Measurements from ENCODE around the gene PRKAG2.
A peak's percentile ranks its signal among the peaks of the same experiment; 100 is the strongest.

Gene PRKAG2

DNA sequence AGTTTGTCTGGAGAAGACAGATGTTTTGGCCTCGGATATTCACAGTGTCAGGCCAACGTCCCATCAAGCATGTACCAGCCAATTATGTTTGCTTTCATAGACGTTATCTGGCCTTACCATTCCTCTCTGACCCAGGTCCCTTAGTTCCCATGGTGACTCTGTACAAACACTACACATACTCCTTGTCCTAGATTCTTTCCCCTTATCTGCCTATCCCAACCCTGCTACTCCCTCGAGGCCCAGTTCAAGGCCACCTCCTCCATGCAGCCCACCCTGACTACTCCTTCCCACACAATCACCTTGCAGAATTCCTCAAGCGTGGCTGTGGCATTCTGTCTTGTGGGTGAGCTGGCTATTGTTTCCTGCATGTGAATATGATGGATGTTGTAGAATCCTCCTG lies 155.2 kb downstream of the PRKAG2 start:
- DNase-seq: no peak

DNA sequence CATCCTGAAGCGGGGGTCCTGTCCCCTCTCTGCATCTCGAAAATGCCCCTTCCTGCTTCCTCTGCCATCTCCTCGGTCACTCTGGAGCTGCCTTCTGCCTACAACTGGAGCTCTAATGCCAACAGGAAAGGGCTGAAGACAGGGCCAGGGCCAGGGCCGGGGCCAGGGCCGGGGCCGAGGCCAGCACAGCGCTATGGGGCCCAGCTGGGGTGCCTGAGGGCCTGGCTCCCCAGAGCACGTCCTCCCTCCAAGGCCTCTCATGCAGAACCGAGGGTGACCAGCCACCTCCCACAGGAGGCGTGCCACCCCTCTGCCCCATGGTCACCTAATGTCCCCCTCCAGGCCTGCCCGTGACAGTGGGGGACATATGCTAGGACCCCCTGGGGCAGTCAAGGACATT lies 155.7 kb downstream of the PRKAG2 start:
- DNase-seq: no peak

DNA sequence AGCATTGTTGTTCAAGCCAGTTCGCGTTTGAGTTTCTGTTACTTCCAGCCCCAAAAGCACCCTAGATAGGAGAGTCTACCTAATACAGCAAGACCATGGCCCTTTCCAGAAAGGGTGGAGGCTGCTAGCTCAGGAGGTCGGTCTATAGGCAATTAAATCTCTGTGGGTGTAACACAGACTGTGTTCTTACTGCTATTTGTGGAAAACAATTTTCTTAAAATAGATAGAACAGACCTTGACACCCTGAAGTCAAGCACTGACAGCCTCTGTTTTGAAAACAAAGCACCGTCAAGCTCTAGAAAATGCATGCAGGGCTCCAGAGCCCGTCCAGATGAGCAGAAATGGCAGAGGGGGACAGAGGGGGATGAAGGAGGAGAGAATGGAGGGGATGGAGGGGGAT lies 156.6 kb downstream of the PRKAG2 start:
- DNase-seq: no peak

DNA sequence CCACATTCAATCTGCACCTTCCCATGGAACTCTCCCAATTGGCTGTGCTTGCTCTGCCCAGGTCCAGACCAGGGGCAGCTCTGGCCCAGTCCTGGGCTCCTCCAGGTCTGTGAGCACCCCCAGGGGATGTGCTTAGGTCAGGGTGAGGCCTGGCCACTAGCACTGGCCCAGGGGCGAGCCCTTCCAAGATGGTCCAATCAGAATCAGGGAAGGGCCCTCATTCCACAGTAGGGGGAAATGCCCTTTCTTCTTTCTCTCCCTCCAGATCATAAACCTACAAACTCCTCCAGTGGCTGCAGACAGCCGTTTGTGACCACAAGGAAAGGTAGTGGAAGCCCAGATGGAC lies 157.0 kb downstream of the PRKAG2 start:
- no peak for DNase-seq

DNA sequence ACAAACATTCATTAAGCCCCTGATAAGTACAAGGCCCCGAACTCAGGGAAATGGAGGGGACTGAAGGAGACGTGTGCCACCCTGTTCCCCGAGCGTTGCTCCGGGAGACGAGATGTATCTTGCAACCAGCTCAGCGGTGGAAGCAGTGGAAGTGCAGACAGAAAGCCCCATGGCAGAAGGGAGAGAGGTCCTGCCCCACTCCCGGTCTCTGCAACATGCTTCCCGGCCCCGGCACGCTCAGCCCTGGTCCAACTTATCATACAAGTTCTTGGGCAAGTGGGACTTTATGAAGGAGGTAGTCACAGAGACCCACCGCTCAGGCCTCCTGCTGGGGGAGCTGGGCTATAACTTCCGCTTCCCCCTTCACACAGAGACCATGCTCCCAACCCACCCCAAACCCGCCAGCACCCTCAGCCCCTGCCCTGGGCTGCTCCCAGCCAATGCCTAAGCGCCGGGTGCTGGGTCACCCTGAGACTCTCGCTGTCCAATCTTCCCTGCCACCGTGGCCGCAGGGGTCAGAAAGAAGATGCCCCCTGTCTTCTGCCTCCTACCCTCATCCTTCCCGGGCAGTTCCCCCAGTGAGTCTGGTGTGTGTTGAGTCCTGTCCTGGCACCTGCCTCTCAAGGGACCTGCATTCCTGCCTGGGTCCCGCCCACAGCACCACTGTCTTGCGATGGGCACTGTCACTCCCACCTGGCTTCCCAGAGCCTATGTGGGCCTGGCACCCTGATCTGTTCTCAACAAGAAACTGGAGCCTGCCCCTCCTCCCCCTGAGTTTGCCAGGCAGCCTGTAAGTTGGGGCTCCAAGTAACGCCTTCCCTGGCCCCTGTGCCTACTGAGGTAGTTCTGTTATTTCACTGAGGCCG lies 157.7 kb downstream of the PRKAG2 start:
- no peak for DNase-seq

DNA sequence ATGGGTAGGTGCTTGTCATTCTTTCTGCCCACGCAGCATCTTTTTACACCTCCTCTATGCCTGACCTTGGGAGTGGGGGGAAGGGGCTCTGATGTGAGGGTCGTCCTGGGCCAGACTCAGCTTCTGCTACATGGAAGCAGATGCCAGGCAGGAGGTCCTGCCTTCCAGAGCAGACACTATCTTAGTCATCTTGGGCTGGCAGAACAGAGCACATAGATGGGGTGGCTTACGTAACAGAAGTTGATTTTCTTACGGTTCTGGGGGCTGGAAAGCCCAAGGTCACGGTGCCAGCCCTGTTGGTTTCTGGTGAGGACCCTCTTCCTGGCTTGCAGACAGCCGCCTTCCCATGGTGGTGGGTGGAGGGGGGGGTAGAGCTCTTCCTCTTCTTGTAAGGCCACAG lies 159.0 kb downstream of the PRKAG2 start:
- DNase-seq: no peak

DNA sequence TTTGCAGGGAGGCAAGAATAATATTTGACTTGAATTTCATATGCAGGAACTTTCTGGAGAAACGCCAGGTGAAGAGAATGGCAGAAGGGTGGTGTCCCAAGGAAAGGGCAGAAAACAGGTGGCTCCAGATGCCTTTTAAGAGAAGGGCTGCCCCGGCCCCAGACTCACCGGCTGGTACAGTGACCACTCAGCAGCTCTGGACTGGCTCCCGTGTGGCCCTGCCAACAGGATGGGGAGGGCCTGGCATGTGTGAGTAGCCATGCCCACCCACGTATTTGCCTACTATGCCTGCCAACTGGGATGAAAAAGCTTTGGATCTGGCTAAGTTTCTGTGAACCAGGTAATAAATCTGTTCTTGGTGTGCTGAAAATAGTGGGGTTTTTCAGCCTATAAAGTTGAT lies 159.5 kb downstream of the PRKAG2 start:
- DNase-seq: peak in 1 of 2 donors; percentile 16

DNA sequence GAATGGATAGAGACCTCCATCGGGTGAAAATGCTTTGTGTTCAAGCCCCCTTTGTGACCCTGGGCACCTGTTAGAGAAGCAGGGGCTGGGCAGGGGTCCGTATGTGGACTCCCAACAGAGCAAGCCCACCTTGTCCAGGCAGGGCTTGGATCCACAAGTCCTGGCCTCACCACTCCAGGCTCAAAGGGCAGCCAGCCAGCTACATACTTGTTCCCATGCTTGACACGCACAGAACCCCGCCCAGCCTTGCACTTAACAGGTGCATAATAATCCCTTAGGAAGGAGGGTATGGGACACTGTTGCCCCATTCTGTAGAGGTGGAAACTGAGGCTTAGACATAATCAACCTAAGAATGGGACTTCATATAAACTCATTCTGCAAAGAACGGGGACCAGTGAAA lies 160.6 kb downstream of the PRKAG2 start:
- no peak for DNase-seq

DNA sequence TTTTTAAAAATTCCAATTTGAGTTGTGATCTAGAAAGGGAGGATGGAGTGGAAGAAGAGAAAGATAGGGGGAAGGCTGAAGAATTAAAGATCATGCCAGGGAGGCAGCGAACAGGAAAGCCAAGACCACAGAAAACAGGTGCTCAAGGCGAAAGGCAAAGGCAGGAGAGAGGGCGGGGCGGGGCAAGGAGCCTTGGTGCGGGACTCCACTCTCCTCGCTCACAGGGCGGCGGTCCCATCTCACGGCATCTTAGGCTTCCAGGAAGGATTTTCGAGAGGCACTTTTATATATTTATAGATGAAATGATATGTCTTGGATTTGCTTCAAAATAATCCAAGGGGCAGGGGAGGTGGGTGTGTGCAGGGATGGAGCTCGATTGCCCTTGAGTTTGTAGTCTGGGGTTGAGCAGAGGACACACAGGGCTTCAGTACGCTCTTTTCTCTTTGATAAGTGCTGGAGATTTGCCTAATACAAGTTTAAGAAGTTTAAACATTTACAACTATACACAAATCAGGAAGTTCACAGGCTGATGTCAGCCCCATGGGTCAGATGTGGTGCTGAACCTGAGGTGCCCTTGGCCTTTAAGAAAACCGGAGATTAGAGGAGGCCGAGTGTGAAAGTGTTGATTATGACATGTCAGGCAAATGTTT lies 161.1 kb downstream of the PRKAG2 start:
- DNase-seq: no peak

DNA sequence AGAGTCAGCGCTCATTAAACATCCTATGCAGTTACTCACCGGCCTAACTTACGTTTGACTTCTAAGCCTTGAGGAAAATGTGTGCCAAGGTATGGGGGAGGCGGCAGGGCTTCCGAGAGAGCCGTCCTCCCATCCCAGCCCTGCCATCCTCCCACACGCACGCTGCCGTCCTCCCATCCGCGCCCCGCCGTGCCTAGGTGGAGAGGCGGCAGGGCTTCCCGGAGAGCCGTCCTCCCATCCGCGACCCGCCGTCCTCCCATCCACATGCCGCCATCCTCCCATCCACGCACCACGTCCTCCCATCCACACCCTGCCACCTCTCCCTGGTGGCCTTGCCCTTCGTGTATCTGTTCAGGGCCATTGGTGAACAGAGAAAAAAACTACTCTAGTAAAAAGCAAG lies 162.7 kb downstream of the PRKAG2 start:
- no peak for DNase-seq

DNA sequence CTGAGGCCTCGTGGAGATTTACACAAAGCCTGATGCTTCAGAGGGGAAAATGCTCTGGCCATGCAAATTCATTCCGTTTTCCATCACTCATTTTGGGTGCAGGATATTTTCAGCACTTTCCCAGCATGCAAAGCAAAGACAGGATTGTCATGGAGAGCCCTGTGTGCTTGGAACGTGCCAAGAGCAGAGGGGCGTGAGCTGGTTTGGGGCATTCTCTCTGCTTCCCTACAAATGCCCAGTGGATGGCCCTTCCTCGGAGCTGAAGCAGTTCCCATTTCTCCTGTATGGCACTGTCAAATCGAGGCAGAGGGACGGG lies 164.1 kb downstream of the PRKAG2 start:
- no peak for DNase-seq

DNA sequence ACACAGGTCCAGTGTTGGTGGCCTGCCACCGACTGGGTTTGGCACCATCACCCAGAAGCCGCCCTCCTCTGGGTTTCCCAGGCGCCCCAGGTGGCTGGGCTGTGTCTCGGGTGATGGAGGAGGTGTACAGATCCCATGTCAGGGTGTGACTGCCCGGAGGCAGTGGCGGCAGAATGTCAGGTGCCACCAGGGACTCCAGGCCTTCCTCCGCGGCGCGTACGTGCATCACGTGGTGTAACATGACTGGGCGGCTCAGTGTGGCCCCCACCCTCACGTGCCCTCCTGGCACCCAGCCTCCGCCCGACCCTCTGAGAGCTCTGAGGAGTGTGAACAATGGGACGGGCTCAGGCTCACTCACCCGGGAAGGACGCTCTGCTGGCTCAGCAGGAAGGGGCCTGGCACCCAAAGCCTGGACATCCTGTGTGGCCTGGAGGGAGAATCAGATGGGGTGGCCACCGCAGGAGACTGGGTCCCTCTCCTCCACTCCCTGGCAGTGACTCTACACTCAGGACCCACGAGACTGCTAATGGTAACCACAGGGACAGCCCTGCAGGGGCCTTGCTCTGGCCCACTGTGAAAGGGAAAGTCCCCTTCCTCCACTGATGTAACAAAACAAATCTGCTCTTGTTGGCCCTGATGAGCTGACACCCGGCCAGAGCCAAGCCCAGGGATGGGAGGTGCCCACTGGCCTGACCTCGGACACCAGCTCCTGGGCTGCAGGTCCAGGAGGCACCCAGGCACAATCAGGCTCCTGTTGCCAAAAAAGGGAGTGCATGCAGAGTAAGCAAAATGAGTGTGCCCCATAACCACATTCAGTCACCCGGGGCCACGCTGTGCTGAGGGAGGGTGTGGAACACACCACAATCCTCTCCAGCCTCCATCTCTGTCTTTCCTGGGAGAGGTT lies 164.8 kb downstream of the PRKAG2 start:
- no peak for DNase-seq

DNA sequence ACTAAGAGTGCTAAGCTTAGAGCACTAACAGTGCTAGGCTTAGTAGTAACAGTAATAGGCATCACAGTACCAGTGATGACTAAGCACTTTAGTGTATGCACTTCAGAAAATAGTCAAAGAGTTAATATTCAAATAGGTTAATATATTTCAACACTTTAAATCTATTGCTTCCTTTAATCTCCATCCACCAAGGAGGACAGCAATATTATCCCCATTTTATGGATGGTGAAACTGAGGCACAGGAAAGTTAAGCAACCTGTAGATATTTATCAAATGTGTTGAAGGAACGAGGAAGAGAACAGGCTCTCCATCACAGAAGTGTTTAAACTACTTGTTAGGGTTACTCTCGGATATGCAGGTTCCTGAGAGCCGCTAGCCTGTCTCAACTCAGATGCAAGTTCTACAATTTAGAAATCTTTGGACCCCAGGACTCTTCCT lies 165.5 kb downstream of the PRKAG2 start:
- no peak for DNase-seq

DNA sequence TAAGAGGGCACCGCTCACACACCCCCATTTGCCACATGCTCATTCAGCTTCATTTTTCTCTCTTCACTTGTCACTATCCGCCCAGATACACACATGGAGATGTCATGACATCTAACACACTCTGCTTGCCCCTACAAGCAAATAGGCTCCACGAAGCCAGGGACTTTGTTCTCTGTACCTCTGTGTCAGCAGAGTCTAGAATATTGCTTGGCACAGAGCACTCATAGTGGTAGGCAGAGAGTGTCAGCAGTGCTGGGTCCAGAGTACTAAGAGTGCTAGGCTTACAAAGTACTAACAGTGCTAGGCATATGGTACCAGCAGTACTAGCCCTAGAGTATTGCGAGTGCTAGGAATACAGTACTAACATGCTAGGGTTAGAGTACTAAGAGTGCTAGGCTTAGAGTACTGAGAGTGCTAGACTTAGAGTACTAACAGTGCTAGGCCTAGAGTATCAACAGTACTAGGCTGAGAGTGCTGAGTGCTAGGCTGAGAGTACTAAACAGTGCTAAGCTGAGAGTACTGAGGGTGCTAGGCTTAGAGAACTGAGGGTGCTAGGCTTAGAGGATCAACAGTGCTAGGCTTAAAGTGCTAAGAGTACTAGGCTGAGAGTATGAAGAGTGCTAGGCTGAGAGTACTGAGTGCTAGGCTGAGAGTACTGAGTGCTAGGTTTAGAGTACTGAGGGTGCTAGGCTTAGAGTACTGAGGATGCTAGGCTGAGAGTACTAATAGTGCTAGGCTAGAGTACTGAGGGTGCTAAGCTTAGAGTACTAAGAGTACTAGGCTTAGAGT lies 166.1 kb downstream of the PRKAG2 start:
- DNase-seq: no peak

DNA sequence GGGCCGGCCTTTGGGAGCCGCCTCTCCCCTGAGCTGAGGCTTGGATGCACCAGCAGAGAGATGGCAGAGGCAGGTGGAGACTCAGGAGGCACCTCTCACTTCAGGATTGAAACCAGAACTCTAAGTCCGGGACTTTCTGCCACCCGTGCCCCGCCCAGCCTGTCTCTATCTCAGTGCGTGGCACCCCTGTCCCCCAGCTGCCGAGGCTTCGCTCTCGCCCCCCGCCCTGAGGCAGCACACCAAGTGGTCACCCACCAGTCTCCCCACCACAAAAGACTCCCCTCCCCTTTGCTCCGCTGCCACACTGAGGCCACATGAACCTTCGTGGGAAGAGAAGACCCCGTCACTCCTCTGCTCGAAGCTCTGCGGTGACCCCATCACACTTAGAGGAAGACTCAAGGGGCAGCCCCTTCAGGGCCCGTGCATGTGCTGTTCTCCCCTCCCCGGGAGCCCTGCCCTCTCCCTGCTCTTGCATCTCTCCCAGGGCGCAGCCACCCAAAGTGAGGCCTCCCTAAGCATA lies 166.7 kb downstream of the PRKAG2 start:
- DNase-seq: no peak

DNA sequence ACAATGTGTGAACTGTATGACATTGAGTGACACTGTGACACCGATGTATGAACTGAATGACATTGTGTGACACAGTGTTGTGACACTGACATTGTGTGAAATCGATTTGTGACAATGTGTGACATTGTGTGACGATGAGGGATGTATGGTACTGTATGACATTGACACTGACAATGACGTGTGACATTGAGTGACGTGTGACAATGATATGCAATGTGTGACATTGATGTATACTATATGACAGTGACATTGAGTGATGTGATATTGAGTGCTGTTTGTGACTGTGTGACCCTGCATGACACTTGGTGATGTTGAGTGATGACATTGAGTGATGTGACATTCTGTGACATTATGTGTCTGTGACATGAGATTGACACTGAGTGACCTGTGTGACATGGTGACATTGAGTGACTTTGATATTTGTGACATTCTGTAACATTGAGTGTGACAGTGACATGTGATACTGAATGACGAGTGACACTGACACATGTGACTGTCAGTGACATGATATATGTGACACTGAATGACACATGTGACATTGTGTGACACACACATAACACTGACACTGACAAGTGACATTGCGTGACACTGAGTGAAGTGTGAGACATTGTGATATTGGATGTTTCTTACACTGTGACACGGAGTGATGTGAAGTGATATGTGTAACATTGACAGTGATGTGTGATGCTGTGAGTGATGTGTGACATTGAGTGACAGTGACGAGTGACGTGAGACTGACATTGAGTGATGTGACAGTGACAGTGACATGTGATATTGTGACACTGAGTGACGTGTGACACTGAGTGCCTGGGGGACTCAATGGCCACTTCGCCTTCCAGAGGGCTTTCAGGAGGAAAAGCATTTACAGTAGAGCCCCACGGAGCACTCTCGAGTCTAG lies 167.5 kb downstream of the PRKAG2 start:
- no peak for DNase-seq

DNA sequence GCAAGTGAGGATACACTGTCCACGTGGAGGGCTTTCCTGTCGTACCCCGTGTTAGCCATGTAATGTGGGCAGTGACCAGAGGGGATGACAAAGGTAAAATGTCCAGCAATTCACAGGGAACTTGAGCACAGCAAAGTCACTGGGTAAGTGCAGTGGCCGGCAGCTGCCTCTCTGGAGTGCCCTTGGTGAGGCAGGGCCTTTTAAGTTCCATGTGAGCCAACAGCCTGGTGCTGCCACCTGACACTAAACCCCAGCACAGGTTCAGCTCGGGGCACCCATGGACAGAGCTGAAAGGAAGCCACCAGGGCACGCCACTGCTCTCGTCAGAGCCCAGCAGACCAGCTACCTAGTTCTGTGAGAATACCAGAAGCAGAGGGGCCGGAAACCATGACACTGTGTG lies 168.3 kb downstream of the PRKAG2 start:
- no peak for DNase-seq

DNA sequence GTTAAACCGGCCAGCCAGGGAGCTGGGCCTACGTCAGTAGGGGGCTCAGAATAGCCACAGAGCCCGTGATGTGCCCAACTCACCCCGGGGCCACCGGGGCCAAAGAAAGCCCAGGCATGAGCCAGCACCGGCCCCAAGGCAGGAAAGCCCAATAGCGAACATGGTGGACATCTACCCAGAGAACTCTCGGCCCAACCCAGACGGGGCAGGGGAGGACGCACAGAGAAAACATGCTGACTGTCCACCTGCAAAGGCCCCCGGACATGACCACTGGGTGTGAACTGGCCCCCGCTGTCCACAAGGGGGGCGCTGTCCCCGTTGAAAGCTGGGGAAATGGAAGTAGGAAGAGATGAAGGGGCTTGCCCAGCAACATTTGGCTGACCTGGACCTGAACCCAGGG lies 169.2 kb downstream of the PRKAG2 start:
- DNase-seq: no peak

DNA sequence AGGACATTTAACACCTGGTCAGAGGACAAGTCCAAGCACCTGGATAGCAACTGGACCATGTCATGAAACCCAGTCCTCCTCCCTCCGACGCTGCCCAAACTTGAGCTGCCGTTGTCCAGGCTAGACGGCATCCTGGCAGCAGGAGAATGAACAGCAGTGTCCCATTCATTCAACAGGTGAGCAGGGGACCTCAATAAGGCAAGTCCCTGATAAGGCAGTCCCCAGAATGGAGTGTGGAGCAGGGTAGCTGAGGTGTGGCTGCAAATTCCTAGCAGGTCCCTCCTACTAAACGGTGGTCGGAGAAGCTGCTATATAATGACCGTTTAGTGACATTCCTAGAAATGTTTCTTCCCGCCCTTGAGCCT lies 169.8 kb downstream of the PRKAG2 start:
- no peak for DNase-seq

DNA sequence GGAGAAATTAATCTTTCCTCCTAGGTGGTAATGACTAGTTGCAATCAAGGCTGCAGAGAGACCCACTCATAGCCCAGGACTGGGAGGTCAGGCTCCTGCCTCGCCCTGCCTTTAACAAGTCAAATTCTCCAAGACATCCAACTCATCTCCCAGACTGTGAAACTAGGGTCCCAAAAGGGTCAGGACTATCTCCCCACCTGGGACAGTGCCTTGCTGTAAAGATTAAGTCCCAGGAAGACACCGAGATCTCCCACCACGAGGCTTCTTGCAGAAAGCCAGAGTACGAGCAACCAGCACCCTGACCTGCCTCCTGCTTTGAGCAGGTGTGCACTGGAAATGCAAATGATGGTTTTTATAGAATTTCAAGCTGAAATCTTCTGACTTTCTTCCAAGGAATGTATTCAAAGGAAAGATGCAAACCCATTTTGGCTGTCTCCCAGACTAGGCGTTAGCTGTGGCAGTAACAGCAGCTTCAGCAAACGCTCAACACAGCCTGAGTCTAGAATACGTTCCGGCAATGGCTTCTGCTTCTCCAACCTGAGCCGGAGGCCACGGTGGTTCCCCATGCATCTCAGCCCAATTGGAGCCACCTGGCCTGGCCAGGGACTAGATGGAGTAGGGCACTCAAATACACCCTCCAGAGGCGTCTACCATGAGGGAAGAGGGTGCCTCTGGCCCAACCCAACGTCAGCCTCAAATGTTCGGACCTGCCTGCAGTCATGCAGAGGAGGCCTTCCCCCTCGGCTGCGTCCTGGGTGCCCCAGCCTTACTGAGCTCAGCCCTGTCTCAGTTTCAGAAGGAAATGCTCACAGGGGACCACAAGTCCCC lies 170.4 kb downstream of the PRKAG2 start:
- DNase-seq: peak in 1 of 2 donors; percentile 35

Measured in hippocampal formation (tissue), 2 donors.